WERI-Rb-1 (cell line): Measurements from ENCODE around the gene RTL10.
A peak's percentile ranks its signal among the peaks of the same experiment; 100 is the strongest.

Source experiments
- DNase-seq: peaks from one replicate; pipeline ENCODE4 v3.0.0-alpha.2; 2020
- H3K27ac ChIP-seq: fragments of 250-450 bp; sonication (Bioruptor Pico); 2 replicates; pipeline ENCODE4 v1.5.1; 2020; ENCODE audit warnings: mild to moderate bottlenecking, moderate library complexity
- H3K27me3 ChIP-seq: fragments of 250-450 bp; sonication (Bioruptor Pico); 2 replicates; pipeline ENCODE4 v1.5.1; 2021; ENCODE audit warnings: mild to moderate bottlenecking, low read depth, moderate library complexity; ENCODE audit not compliant: insufficient read depth, severe bottlenecking
- H3K36me3 ChIP-seq: fragments of 250-450 bp; sonication (Bioruptor Pico); 2 replicates; pipeline ENCODE4 v1.5.1; 2020; ENCODE audit warnings: mild to moderate bottlenecking, moderate library complexity
- H3K4me3 ChIP-seq: 2 replicates; pipeline ENCODE4 v1.5.1; 2011; ENCODE audit warnings: low read depth, mild to moderate bottlenecking, control low read depth, low read length
- H3K9me3 ChIP-seq: fragments of 250-450 bp; sonication (Bioruptor Pico); 2 replicates; pipeline ENCODE4 v1.5.1; 2021; ENCODE audit warnings: mild to moderate bottlenecking, moderate library complexity; ENCODE audit not compliant: severe bottlenecking
- TF ChIP-seq, protein P1 (sequence below): IDR thresholded peaks from 2 replicates; pipeline ENCODE4 v1.5.1; 2011; ENCODE audit warnings: low read depth, mild to moderate bottlenecking, control low read depth, inconsistent platforms, low read length

RTL10 gene

DNA sequence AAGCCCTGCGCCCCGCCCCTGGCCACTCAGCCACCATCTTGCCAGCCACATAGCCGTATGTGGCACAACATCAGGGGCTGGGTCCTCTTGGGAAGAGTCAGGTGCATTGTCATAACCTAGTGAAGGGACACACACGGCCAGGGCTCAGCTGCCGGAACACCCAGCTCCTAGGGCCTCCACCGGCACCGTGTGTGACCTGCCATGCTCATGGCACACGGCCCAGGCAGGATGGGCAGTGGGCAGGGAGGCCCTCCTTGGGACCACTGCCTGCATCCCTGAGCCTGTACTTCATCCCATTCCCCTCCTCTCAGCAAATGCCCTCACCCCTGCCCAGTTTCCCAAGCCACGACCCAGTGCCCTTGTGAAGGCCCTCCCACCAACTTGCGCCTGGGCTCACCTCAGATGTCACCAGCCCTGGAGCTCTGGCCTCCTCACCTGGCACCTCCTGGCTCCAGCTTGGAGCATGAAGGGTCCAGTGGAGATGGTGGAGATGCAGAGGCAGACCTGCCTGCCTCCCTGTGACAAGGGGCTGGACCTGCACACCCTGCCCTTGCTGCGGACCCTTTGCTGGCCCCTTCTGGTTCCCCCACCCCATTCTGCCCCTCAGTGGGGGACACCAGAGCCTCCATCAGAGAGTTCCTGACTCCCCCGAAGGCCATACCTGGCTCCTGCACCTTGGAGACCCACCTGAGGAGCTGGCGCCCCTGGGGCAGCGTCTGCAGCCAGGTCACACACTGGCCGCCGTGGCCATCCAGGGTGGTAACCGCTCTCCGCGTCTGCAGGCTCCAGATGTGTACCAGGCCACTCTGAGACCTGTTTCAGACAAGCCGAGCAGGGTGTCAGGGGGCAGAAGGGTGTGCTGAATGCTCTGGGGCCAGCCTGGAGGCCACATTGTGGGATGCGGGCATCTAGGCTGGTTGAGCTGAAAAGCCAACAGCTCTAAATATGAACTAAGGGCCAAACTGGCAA is 34.5 kb downstream of the RTL10 start:
- no peaks in the 10 kb centered on the region for H3K9me3 ChIP-seq
- DNase-seq: no peak

DNA sequence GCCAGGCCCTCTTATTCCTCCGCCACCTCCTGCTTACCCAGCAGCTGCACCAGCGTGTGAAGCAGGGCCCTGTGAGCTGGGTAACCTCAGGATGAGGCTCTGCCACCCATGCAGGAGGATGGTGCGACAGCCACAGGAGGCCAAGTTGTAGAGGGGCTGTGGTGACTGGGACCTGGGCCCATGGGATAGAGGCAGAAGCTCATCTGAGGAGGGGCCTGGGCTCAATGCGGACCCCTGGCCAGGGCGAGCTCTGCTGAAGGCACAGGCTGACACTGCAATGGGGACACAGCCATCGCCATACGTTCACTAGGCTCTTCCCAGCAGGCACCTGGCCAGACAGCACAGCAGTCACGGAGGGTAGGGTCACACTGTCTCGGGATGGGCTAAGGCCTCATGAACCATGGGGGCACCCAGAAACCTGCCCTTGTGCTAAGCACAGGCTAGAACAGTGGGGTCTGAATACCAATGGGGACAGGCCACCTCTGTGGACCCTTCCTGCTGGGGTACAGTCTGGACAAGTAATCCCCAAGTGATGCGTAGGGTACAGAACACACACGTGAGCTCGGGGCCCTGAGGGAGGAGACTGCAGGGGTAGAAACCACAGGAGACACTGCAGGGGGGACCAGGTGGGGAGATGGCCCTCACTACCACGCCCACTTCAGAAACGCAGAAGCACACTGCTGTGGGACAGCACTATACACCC is 35.3 kb downstream of the RTL10 start:
- TF ChIP-seq, protein P1, sequence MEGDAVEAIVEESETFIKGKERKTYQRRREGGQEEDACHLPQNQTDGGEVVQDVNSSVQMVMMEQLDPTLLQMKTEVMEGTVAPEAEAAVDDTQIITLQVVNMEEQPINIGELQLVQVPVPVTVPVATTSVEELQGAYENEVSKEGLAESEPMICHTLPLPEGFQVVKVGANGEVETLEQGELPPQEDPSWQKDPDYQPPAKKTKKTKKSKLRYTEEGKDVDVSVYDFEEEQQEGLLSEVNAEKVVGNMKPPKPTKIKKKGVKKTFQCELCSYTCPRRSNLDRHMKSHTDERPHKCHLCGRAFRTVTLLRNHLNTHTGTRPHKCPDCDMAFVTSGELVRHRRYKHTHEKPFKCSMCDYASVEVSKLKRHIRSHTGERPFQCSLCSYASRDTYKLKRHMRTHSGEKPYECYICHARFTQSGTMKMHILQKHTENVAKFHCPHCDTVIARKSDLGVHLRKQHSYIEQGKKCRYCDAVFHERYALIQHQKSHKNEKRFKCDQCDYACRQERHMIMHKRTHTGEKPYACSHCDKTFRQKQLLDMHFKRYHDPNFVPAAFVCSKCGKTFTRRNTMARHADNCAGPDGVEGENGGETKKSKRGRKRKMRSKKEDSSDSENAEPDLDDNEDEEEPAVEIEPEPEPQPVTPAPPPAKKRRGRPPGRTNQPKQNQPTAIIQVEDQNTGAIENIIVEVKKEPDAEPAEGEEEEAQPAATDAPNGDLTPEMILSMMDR: no peak
- no peak overlapping the region for H3K4me3 ChIP-seq
- H3K27ac ChIP-seq: no peak overlapping the region

More for the DNA sequence above, 34.5 kb downstream of the RTL10 start:
- TF ChIP-seq, protein P1: no peak
- Histone ChIP-seq H3K27me3 (no peaks in the 10 kb centered on the region), H3K4me3 (no peak overlapping the region), H3K27ac (no peak overlapping the region), H3K36me3 (no peaks in the 10 kb centered on the region)

DNA sequence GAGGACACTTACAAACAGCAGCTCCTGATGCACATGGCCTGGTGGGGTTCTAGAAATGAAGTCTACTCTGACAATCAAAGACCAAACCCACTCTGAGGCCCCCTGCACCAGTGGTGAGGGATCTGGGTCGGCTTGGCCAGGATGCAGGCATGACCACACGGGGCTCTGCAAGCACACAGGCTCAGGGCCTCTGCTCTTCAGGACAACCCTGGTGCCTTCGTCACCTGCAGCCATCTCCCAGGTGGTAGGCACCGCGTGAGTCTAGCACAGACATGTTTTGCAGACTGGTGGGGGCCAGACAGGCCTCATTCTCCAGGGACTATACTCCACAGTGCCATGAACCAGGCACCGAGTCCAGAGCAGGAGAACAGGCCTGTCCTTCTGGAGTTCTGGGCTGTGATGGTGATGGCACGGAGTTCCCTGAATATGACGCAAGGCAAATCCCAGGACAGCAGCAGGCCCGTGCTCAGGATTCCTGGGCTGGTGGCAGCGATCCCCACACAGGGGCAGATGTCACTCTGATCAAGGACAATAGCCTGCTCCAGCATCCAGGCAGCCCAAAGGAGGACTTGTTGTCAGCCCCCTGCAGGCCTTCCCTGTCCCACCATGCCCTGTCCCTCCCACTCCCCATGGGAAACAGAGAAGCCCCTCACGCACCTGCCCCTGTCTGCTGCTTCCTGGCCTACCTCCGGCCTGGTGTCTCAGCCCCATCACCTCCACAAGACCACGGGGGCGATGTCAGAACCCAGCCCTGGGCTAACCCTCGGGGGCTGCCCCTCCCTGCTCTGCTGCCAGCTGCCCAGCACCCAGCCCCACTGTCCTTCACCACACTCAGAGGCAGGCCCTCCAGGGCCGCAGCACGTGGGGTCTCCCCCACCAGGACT is 36.1 kb downstream of the RTL10 start:
- H3K36me3 ChIP-seq: no peaks in the 10 kb centered on the region
- TF ChIP-seq, protein P1: peak; percentile 23; the same call in 1 of the 2 replicates
- no peaks in the 10 kb centered on the region for H3K27me3 ChIP-seq
- H3K9me3 ChIP-seq: no peaks in the 10 kb centered on the region
- H3K4me3 ChIP-seq: no peak overlapping the region
- no peak overlapping the region for H3K27ac ChIP-seq
- DNase-seq: peak; percentile 6

More for the DNA sequence above, 35.3 kb downstream of the RTL10 start:
- no peaks in the 10 kb centered on the region for H3K9me3 ChIP-seq
- DNase-seq: no peak
- no peaks in the 10 kb centered on the region for H3K36me3 ChIP-seq
- no peaks in the 10 kb centered on the region for H3K27me3 ChIP-seq

DNA sequence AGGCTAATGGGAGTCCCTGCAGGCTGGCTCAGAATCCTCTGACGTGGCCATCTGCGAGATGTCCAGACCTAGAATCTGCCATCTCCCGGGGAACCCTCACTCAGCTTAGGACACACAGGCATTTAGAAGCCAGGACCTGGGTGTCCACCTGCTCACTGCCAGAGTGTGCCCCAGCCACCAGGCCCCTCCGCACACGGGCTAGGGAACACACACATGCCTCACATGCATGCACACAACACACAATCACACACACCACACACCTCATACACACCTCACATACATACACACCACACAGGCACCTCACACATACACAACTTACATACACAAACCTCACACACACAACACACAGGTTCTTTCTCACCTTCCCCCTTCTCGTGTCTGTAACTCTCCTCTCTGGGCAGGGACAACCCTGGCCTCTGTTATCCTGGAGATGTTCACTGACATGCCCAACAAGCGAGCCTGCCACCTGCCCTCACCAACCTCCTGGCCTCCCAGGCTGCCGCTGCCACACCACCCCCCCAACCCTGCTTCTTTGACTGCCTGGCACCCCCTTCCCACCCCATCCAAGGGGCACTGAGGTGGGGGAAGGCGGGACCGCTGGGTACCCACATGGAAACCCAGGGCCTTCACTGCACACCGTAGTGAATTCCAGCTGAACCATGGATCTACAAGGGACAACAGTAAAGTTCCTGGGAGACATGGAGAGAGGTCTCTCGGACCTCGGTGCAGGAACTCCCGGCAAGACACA is 38.1 kb downstream of the RTL10 start:
- TF ChIP-seq, protein P1: no peak
- DNase-seq: no peak

DNA sequence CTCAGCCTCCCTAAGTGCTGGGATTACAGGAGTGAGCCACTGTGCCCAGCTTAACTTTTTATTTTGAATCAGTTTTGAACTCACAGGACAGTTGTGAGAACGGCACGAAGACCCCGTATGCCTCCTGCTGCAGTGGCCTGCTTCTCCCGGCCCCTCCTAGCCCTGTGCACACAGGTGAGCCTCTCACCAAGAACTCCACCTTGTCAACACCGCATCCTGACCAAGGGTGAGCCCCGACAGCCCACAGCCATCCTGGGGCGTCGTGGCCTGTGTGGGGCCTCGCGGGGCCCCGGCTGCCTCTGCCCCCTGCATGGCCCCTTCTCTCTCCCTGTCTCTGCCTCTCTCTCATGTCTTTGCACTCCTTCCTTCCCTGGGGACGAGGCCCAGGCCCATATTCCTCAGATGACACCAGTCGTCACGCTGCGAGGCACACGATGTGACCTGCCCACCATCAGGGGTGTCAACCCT is 38.8 kb downstream of the RTL10 start:
- TF ChIP-seq, protein P1: no peak
- no peaks in the 10 kb centered on the region for H3K9me3 ChIP-seq

More for the DNA sequence above, 38.1 kb downstream of the RTL10 start:
- no peaks in the 10 kb centered on the region for H3K9me3 ChIP-seq
- H3K36me3 ChIP-seq: no peaks in the 10 kb centered on the region
- no peaks in the 10 kb centered on the region for H3K27me3 ChIP-seq
- H3K4me3 ChIP-seq: no peak overlapping the region
- H3K27ac ChIP-seq: no peak overlapping the region

More for the DNA sequence above, 38.8 kb downstream of the RTL10 start:
- no peak overlapping the region for H3K4me3 ChIP-seq
- no peaks in the 10 kb centered on the region for H3K27me3 ChIP-seq
- no peak for DNase-seq
- H3K36me3 ChIP-seq: no peaks in the 10 kb centered on the region
- H3K27ac ChIP-seq: no peak overlapping the region
